GM21515 (cell line): ENCODE measurements around the gene CCDC185.

Experiments used
- ATAC-seq: cut with Tn5 transposase; IDR thresholded peaks from one replicate; pipeline ENCODE4 v1.9.1; 2021; ENCODE audit not compliant: unreplicated experiment

CCDC185 gene

GRCh38 chr1:223393275-223394214 is at the start of gene CCDC185:
Gene CCDC185 (plus strand): TSS chr1:223393415. CDS start chr1:223393476, 61 bp downstream.
- ATAC-seq, result no peak

- ATAC-seq, result no peak
Observed at GRCh38 chr1:223343692-223344091, 49.5 kb upstream of the CCDC185 start.

GRCh38 chr1:223344491-223344890 is 48.7 kb upstream of the CCDC185 start:
- no peak for ATAC-seq

- ATAC-seq, result no peak
Observed at GRCh38 chr1:223345720-223346119, 47.5 kb upstream of the CCDC185 start.

GRCh38 chr1:223346311-223346710 is 46.9 kb upstream of the CCDC185 start:
- no peak for ATAC-seq

GRCh38 chr1:223347583-223347982 is 45.6 kb upstream of the CCDC185 start:
- no peak for ATAC-seq

GRCh38 chr1:223348439-223348838 is 44.8 kb upstream of the CCDC185 start:
- no peak for ATAC-seq

GRCh38 chr1:223349241-223349640 is 44.0 kb upstream of the CCDC185 start:
- ATAC-seq, result no peak

GRCh38 chr1:223350361-223350908 is 42.8 kb upstream of the CCDC185 start:
- no peak for ATAC-seq

GRCh38 chr1:223352944-223353343 is 40.3 kb upstream of the CCDC185 start:
- no peak for ATAC-seq

- ATAC-seq, result no peak
Observed at GRCh38 chr1:223353939-223354338, 39.3 kb upstream of the CCDC185 start.

- no peak for ATAC-seq
Observed at GRCh38 chr1:223355699-223356098, 37.5 kb upstream of the CCDC185 start.

- ATAC-seq, result no peak
Observed at GRCh38 chr1:223358826-223359225, 34.4 kb upstream of the CCDC185 start.

- ATAC-seq, result no peak
Observed at GRCh38 chr1:223363057-223363855, 30.0 kb upstream of the CCDC185 start.

- ATAC-seq, result no peak
Observed at GRCh38 chr1:223363856-223364684, 29.1 kb upstream of the CCDC185 start, which contains the start of gene SUSD4. Gene SUSD4 (minus strand): TSS chr1:223364176. CDS start chr1:223363425, 751 bp downstream.

- ATAC-seq, result no peak
Observed at GRCh38 chr1:223364685-223365382, 28.4 kb upstream of the CCDC185 start.

GRCh38 chr1:223374064-223374610 is 19.1 kb upstream of the CCDC185 start:
- no peak for ATAC-seq

GRCh38 chr1:223378754-223379153 is 14.5 kb upstream of the CCDC185 start:
- no peak for ATAC-seq

- ATAC-seq, result no peak
Observed at GRCh38 chr1:223386013-223386412, 7.2 kb upstream of the CCDC185 start.

- no peak for ATAC-seq
Observed at GRCh38 chr1:223390618-223391017, 2.6 kb upstream of the CCDC185 start.
